H1 (cell line): ENCODE results near the gene AGFG2. TPM values are rescaled to one million over a fixed set of nuclear protein-coding genes. Genes with fewer than 3 reads are reported as not detected.

Experiments used
- CTCF ChIA-PET: fragments of 300-600 bp; sonication (Branson Sonifier 250); formaldehyde crosslinking; loops from one replicate; lab custom pipeline; 2021; ENCODE audit not compliant: partially characterized antibody; lab: Charles Lee
- POLR2A ChIA-PET: fragments of 300-600 bp; sonication (Branson Sonifier 250); formaldehyde crosslinking; loops from one replicate; lab custom pipeline; 2021; ENCODE audit warnings: inconsistent platforms; ENCODE audit not compliant: partially characterized antibody; lab: Charles Lee
- DNase-seq, 2 experiments: peaks; one replicate each; pipeline versions ENCODE4 v3.0.0 to v3.0.0-alpha.2; 2010 to 2022; ENCODE audit warnings: low spot score in 2 of 2, low read depth in 1 of 2, mixed read lengths in 1 of 2
- FAIRE-seq: peaks from 2 replicates; lab custom pipeline; 2011; peaks lifted over from hg19 to GRCh38; lab: Jason Lieb, UNC
- H2AFZ ChIP-seq: 2 replicates; pipeline ENCODE4 v1.8.1; 2012; ENCODE audit warnings: low read length, inconsistent platforms
- H2AK5ac ChIP-seq: 2 replicates; pipeline ENCODE4 v1.6.1; 2013; ENCODE audit warnings: low read depth, low read length
- H2BK120ac ChIP-seq: replicated peaks from 2 replicates; pipeline ENCODE3; 2013; ENCODE audit warnings: low read depth, low read length, inconsistent platforms
- H2BK12ac ChIP-seq: 2 replicates; pipeline ENCODE4 v1.6.1; 2013; ENCODE audit warnings: low read depth, low read length
- H2BK15ac ChIP-seq: 2 replicates; pipeline ENCODE4 v1.6.1; 2013; ENCODE audit warnings: low read length
- H2BK20ac ChIP-seq: 2 replicates; pipeline ENCODE4 v1.6.1; 2013; ENCODE audit warnings: low read length
- H2BK5ac ChIP-seq: 2 replicates; pipeline ENCODE4 v1.6.1; 2013; ENCODE audit warnings: low read depth, low read length
- H3K14ac ChIP-seq: 2 replicates; pipeline ENCODE4 v1.6.1; 2013; ENCODE audit warnings: inconsistent platforms; ENCODE audit not compliant: insufficient read length
- H3K18ac ChIP-seq: 2 replicates; pipeline ENCODE4 v1.6.1; 2013; ENCODE audit warnings: low read length; ENCODE audit errors: extremely low read depth
- H3K23ac ChIP-seq: 2 replicates; pipeline ENCODE4 v1.6.1; 2013; ENCODE audit warnings: inconsistent platforms; ENCODE audit not compliant: insufficient read length
- H3K23me2 ChIP-seq: 2 replicates; pipeline ENCODE4 v1.6.1; 2013; ENCODE audit warnings: low read depth, low read length
- H3K27ac ChIP-seq: 2 replicates; pipeline ENCODE4 v1.6.1; 2011; ENCODE audit warnings: low read depth, low read length, inconsistent platforms
- H3K27me3 ChIP-seq, 4 experiments: replicated peaks in 1 of 4; 1 replicate in 1 of 4; 2 replicates in 3 of 4; pipeline versions ENCODE4 v1.6.1 to v1.8.1; 2011 to 2013; ENCODE audit warnings: low read length in 3 of 4, mild to moderate bottlenecking in 3 of 4, inconsistent platforms in 2 of 4, mixed read lengths in 2 of 4, moderate library complexity in 1 of 4; ENCODE audit not compliant: control insufficient read depth in 3 of 4, insufficient read depth in 3 of 4; ENCODE audit errors: extremely low read depth in 1 of 4
- H3K36me3 ChIP-seq, 4 experiments: 2 replicates each; pipeline versions ENCODE4 v1.6.1 to v1.8.1; 2011 to 2013; ENCODE audit warnings: mild to moderate bottlenecking in 4 of 4, low read length in 3 of 4, moderate library complexity in 2 of 4, control low read depth in 1 of 4, inconsistent platforms in 1 of 4; ENCODE audit not compliant: insufficient read depth in 4 of 4, control insufficient read depth in 2 of 4
- H3K4ac ChIP-seq: replicated peaks from 2 replicates; pipeline ENCODE3; 2013; ENCODE audit warnings: low read length, low read depth, mixed read lengths, inconsistent platforms; ENCODE audit not compliant: insufficient read length
- H3K4me1 ChIP-seq, 4 experiments: replicated peaks in 1 of 4; 1 replicate in 1 of 4; 2 replicates in 3 of 4; pipeline versions ENCODE4 v1.6.1 to v1.8.1; 2011 to 2013; ENCODE audit warnings: low read length in 3 of 4, inconsistent platforms in 2 of 4, mixed read lengths in 1 of 4; ENCODE audit not compliant: insufficient read depth in 4 of 4, control insufficient read depth in 3 of 4
- H3K4me2 ChIP-seq, 2 experiments: 2 replicates each; pipeline versions ENCODE4 v1.6.1 to v1.8.1; 2011 to 2013; ENCODE audit warnings: low read depth in 2 of 2, low read length in 2 of 2, control low read depth in 1 of 2, inconsistent platforms in 1 of 2, mild to moderate bottlenecking in 1 of 2; ENCODE audit not compliant: insufficient read depth in 1 of 2
- H3K4me3 ChIP-seq, 4 experiments: fragments of 200-600, 300-600 bp in 1 of 4; sonication (generic), shearing (Covaris generic), sonication (Bioruptor Twin) in 1 of 4; 2 replicates each; pipeline versions ENCODE4 v1.5.1 to v1.8.1; 2011 to 2016; ENCODE audit warnings: low read length in 4 of 4, low read depth in 3 of 4, control low read depth in 2 of 4, inconsistent platforms in 2 of 4, mild to moderate bottlenecking in 2 of 4, mixed read lengths in 1 of 4, moderate library complexity in 1 of 4; ENCODE audit not compliant: insufficient read depth in 2 of 4; ENCODE audit errors: extremely low read depth in 1 of 4
- H3K56ac ChIP-seq: replicated peaks from 2 replicates; pipeline ENCODE3; 2013; ENCODE audit warnings: low read depth, mild to moderate bottlenecking, mixed read lengths, low read length, inconsistent platforms; ENCODE audit not compliant: insufficient read length
- H3K79me1 ChIP-seq: 2 replicates; pipeline ENCODE4 v1.6.1; 2013; ENCODE audit warnings: low read depth, low read length, control low read depth
- H3K79me2 ChIP-seq, 2 experiments: 2 replicates each; pipeline versions ENCODE4 v1.6.1 to v1.8.1; 2012 to 2013; ENCODE audit warnings: low read length in 2 of 2, mild to moderate bottlenecking in 2 of 2, inconsistent platforms in 1 of 2; ENCODE audit not compliant: insufficient read depth in 2 of 2, control insufficient read depth in 1 of 2
- H3K9ac ChIP-seq, 4 experiments: replicated peaks in 1 of 4; 1 replicate in 1 of 4; 2 replicates in 3 of 4; pipeline versions ENCODE4 v1.6.1 to v1.8.1; 2011 to 2013; ENCODE audit warnings: low read depth in 3 of 4, low read length in 3 of 4, control low read depth in 2 of 4, mild to moderate bottlenecking in 2 of 4, moderate library complexity in 2 of 4, inconsistent platforms in 1 of 4; ENCODE audit errors: extremely low read depth in 1 of 4
- H3K9me3 ChIP-seq, 2 experiments: 2 replicates each; pipeline versions ENCODE4 v1.6.1 to v1.8.1; 2012 to 2013; ENCODE audit warnings: mild to moderate bottlenecking in 2 of 2, moderate library complexity in 2 of 2, control low read depth in 1 of 2, inconsistent platforms in 1 of 2, low read depth in 1 of 2, low read length in 1 of 2, mixed read lengths in 1 of 2; ENCODE audit not compliant: insufficient read depth in 2 of 2
- H4K20me1 ChIP-seq, 2 experiments: replicated peaks in 1 of 2; 2 replicates each; pipeline versions ENCODE3 to v1.8.1; 2011 to 2013; ENCODE audit warnings: inconsistent platforms in 2 of 2, low read length in 2 of 2, mild to moderate bottlenecking in 1 of 2; ENCODE audit not compliant: insufficient read depth in 2 of 2, control insufficient read depth in 1 of 2
- H4K5ac ChIP-seq: 2 replicates; pipeline ENCODE4 v1.6.1; 2013; ENCODE audit warnings: low read length, low read depth, mixed read lengths, inconsistent platforms; ENCODE audit not compliant: insufficient read length
- H4K8ac ChIP-seq: 2 replicates; pipeline ENCODE4 v1.8.0; 2013; ENCODE audit warnings: mild to moderate bottlenecking, moderate library complexity, low read length, inconsistent platforms; ENCODE audit not compliant: insufficient read depth; ENCODE audit errors: extremely low read depth
- H4K91ac ChIP-seq: replicated peaks from 2 replicates; pipeline ENCODE3; 2013; ENCODE audit warnings: low read length, mixed read lengths, inconsistent platforms; ENCODE audit not compliant: insufficient read length
- CREB1 ChIP-seq: IDR thresholded peaks from 2 replicates; pipeline ENCODE4 v1.6.1; 2012; ENCODE audit warnings: inconsistent platforms
- GABPA ChIP-seq: IDR thresholded peaks from 2 replicates; pipeline ENCODE4 v1.6.1; 2011; ENCODE audit warnings: mild to moderate bottlenecking, low read length, moderate library complexity, borderline replicate concordance; ENCODE audit not compliant: insufficient read depth
- KDM1A ChIP-seq: fragments of 200-600, 300-600 bp; sonication (generic); IDR thresholded peaks from 2 replicates; pipeline ENCODE4 v1.7.1; 2016; ENCODE audit warnings: mild to moderate bottlenecking, low read length, borderline replicate concordance
- WGBS, 2 experiments: shearing (Covaris generic) in 1 of 2; methylation state at CpG; one replicate each; pipeline versions ENCODE4 v1.1.6 to v1.1.7; 2013 to 2015; ENCODE audit warnings: low lambda C conversion rate in 2 of 2, mixed read lengths in 2 of 2, inconsistent platforms in 1 of 2, low coverage in 1 of 2, missing lambda C conversion rate in 1 of 2; ENCODE audit not compliant: insufficient replicate concordance in 2 of 2, insufficient coverage in 1 of 2, insufficient read length in 1 of 2; ENCODE audit errors: extremely low coverage in 1 of 2, missing lambda C conversion rate in 1 of 2; 5-methylcytosine and 5-hydroxymethylcytosine counted together
- polyA plus RNA-seq, 7 experiments: library from polyadenylated mRNA; depleted of rRNA in 3 of 7; stranded (reverse) in 5 of 7; unstranded in 2 of 7; fragments of >200 nt in 5 of 7; fragments of 200-250 nt in 2 of 7; gene quantifications; 1 replicate in 5 of 7; 2 replicates in 1 of 7; 4 replicates in 1 of 7; pipeline versions ENCODE4 v1.2.1 to v1.2.3, GENCODE V29; 2011 to 2013; ENCODE audit warnings: missing spikeins in 2 of 7, mixed read lengths in 2 of 7
- total RNA-seq: library from RNA; stranded (reverse); fragmentation: NEBNext Ultra II Directional; extraction: Animal tissue kit (Norgen Biotek cat#: 25700); gene quantifications from 2 replicates; pipeline ENCODE4 v1.2.1, GENCODE V29; 2021

AGFG2 gene
- total and polyA plus RNA-seq, 2 of the 8 experiments (the other 6 are each of a cell fraction or from before 2014, with no cell fraction given): 7.6 to 11.2 TPM

- no peak overlapping the region for H2BK120ac ChIP-seq
- no peaks in the 10 kb centered on the region for H3K79me2 ChIP-seq
- H3K4me1 ChIP-seq: peaks cover 0 to 43% (median 28%) of the 10 kb centered on the region in 4 experiments; a peak in 6 of 7 replicates
- H4K5ac ChIP-seq: no peak overlapping the region
- H3K23me2 ChIP-seq: peaks cover 8% of the 10 kb centered on the region; the same call in 1 of the 2 replicates
- H3K9ac ChIP-seq: no peak overlapping the region
- H3K4me3 ChIP-seq: no peak overlapping the region
- H3K23ac ChIP-seq: no peak overlapping the region
- no peak overlapping the region for H2AFZ ChIP-seq
- H3K9me3 ChIP-seq: no peaks in the 10 kb centered on the region
- H2BK5ac ChIP-seq: 0 out of 2 replicates have a peak overlapping the region, but pooled peaks have one; percentile 44
- no peak overlapping the region for H4K8ac ChIP-seq
- peaks cover 0 to 3% of the 10 kb centered on the region in 2 experiments for H4K20me1 ChIP-seq
- 65% methylated on average over 3 of the region's 3 CpGs; no CpG with 5 or more reads in 1 of the 2 experiments for WGBS, 2 experiments
- no peak overlapping the region for H2BK12ac ChIP-seq
- H4K91ac ChIP-seq: no peak overlapping the region
- H3K27ac ChIP-seq: no peak overlapping the region
- H3K56ac ChIP-seq: no peak overlapping the region
- ChIA-PET POLR2A (interaction anchor here (0.8 to 2.3 kb wide), 5 partner anchors 9 to 88 kb away, joined by 3 to 14 read pairs (median 6); no protein-coding TSS in a partner anchor), CTCF (interaction anchor here (0.9 to 12.7 kb wide), 6 partner anchors 8 to 106 kb away, joined by 3 to 341 read pairs (median 4); partner anchors contain the start of genes AGFG2, FBXO24 and LRCH4)
- no peak overlapping the region for H2BK20ac ChIP-seq
- peaks cover 2% of the 10 kb centered on the region; the same call in 1 of the 2 replicates for H3K79me1 ChIP-seq
- peak overlapping the region in 1 of 2 experiments; percentile 20; a peak in 1 of 4 replicates for H3K4me2 ChIP-seq
- 0 out of 2 replicates have a peak overlapping the region, but pooled peaks have one; percentile 82 for H2AK5ac ChIP-seq
- no peak overlapping the region for H3K4ac ChIP-seq
- H3K18ac ChIP-seq: no peak overlapping the region
- H3K36me3 ChIP-seq: no peaks in the 10 kb centered on the region
- no peak for FAIRE-seq
- DNase-seq: no peak
- H3K14ac ChIP-seq: no peak overlapping the region
- peaks cover 0 to 4% (median under 1%) of the 10 kb centered on the region in 4 experiments; a peak in 1 of 7 replicates for H3K27me3 ChIP-seq
- H2BK15ac ChIP-seq: peak overlapping the region; percentile 46; the same call in 1 of the 2 replicates
- TF ChIP-seq GABPA: no peak
- no peak for TF ChIP-seq CREB1
- no peak for TF ChIP-seq KDM1A
Observed at GRCh38 chr7:100567751-100568175, 28.8 kb downstream of the AGFG2 start.
